ENCODE data around the gene FCER2.

The FCER2 gene

GRCh38 chr19:7710616-7711015 lies 8.7 kb upstream of the FCER2 start:
- DNase-seq (ENCODE audit: low spot score): no peak
- in situ Hi-C loops (cut with MboI; ENCODE audit: low pct_unique_long_range_greater_than_20kb, low sequenced_read_pairs, unreplicated experiment): no loop called here
- TF ChIP-seq CTCF (IDR thresholded peaks at IDR 0.05; ENCODE audit: extremely low read depth, insufficient read depth, missing control alignments): no peak

GRCh38 chr19:7709932-7710460 lies 8.1 kb upstream of the FCER2 start:
- in situ Hi-C loops (cut with MboI; ENCODE audit: low pct_unique_long_range_greater_than_20kb, low sequenced_read_pairs, unreplicated experiment): loop anchor here (10.0 kb wide), 1 partner anchor 85 kb away; no protein-coding TSS in a partner anchor
- TF ChIP-seq CTCF (IDR thresholded peaks at IDR 0.05; ENCODE audit: extremely low read depth, insufficient read depth, missing control alignments): no peak
- DNase-seq (ENCODE audit: low spot score): no peak

- DNase-seq (ENCODE audit: low spot score): no peak
- TF ChIP-seq CTCF (IDR thresholded peaks at IDR 0.05; ENCODE audit: extremely low read depth, insufficient read depth, missing control alignments): no peak
- in situ Hi-C loops (cut with MboI; ENCODE audit: low pct_unique_long_range_greater_than_20kb, low sequenced_read_pairs, unreplicated experiment): loop anchor here (10.0 kb wide), 1 partner anchor 88 kb away; no protein-coding TSS in a partner anchor
These were observed 5.1 kb upstream of the FCER2 start for GRCh38 chr19:7706955-7707456.

DNA sequence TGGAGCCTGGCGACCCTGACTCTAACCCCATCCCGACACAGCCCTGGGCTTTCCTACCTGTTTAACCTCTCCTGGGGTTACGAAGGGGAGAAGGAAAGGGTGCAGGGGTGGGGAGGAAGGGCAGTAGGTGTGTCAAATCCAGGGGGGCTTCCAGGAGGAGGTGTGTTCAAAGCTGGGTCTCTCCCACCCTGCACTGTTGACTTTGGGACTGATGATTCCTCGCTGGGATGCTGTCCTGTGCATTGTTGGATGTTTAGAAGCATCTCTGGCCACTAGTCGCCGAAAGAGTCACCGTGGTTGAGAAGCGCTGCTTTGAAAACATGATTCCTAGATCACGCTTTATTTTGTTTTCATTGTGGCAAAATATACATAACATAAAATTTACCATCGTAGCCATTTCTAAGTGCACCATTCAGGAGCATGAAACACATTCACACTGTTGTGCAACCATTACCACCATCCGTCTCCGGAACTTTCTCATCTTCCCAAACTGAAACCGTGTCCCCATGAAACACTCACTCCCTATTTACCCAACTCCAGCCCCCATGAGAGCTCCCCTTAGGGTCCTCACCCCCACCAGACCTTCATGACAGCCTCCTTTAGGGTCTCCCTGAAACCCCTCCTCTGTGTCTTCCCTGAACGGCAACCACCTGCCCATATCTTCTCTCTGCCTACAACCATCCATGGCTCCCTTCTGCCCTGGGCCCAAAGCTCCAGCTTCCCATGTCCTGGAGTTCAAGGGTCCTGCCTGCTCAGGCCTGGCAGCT lies 4.4 kb upstream of the FCER2 start:
- no peak for TF ChIP-seq CTCF (IDR thresholded peaks at IDR 0.05; ENCODE audit: extremely low read depth, insufficient read depth, missing control alignments)
- DNase-seq (ENCODE audit: low spot score): no peak
- in situ Hi-C loops (cut with MboI; ENCODE audit: low pct_unique_long_range_greater_than_20kb, low sequenced_read_pairs, unreplicated experiment): loop anchor here (10.0 kb wide), 1 partner anchor 88 kb away; no protein-coding TSS in a partner anchor

- TF ChIP-seq CTCF (IDR thresholded peaks at IDR 0.05; ENCODE audit: extremely low read depth, insufficient read depth, missing control alignments): no peak
- DNase-seq (ENCODE audit: low spot score): no peak
- in situ Hi-C loops (cut with MboI; ENCODE audit: low pct_unique_long_range_greater_than_20kb, low sequenced_read_pairs, unreplicated experiment): loop anchor here (10.0 kb wide), 1 partner anchor 89 kb away; no protein-coding TSS in a partner anchor
These were observed 3.7 kb upstream of the FCER2 start for GRCh38 chr19:7705387-7706187.

All from GM13977 (cell line).